A549 (cell line): ENCODE data around the gene SNX3. TPM values are rescaled to one million over a fixed set of nuclear protein-coding genes. Genes with fewer than 3 reads are reported as not detected.
"Not testable (repeated sequence)": the region's sequence is repeated elsewhere in the genome, so short reads cannot be mapped to it uniquely, and the experiment has no call there.

ENCODE experiments used
- ATAC-seq, 2 experiments: fragments of 200-7000 bp in 1 of 2; fragments of >200 bp in 1 of 2; cut with Nextera tagmentation in 1 of 2; cut with Tn5 transposase in 1 of 2; 3 replicates each; pipeline versions ENCODE4 v1.8.0 to v1.9.1; 2018 to 2020; ENCODE audit warnings: mild to moderate bottlenecking in 1 of 2, moderate library complexity in 1 of 2
- CTCF ChIA-PET: fragments of 300-600 bp; sonication (Branson Sonifier 250); formaldehyde crosslinking; extraction: SDS; loops from one replicate; lab custom pipeline; 2021; ENCODE audit warnings: antibody characterized with exemption, inconsistent platforms; lab: Yijun Ruan, JAX
- POLR2A ChIA-PET: fragments of 350-600 bp; formaldehyde crosslinking; extraction: SDS; loops from one replicate; lab custom pipeline; 2021; ENCODE audit warnings: antibody characterized with exemption, inconsistent platforms; lab: Yijun Ruan, JAX
- DNase-seq, 2 experiments: peaks; one replicate each; pipeline versions ENCODE4 v3.0.0 to v3.0.0-alpha.2; 2011 to 2016; ENCODE audit warnings: low read depth in 1 of 2, low spot score in 1 of 2
- FAIRE-seq: peaks from 2 replicates; lab custom pipeline; 2011; peaks lifted over from hg19 to GRCh38; lab: Jason Lieb, UNC
- H3K27ac ChIP-seq, 2 experiments: fragments of >200 bp; sonication (Bioruptor Twin); formaldehyde crosslinking; 3 replicates each; pipeline ENCODE4 v1.5.1; 2016 to 2017
- H3K4me1 ChIP-seq: fragments of >200 bp; sonication (Bioruptor Twin); formaldehyde crosslinking; 3 replicates; pipeline ENCODE4 v1.6.1; 2016
- H3K4me2 ChIP-seq: fragments of >200 bp; sonication (Bioruptor Twin); formaldehyde crosslinking; 3 replicates; pipeline ENCODE4 v1.6.1; 2016
- H3K4me3 ChIP-seq: fragments of >200 bp; sonication (Bioruptor Twin); formaldehyde crosslinking; 3 replicates; pipeline ENCODE4 v1.5.1; 2016
- H3K9me3 ChIP-seq: fragments of >200 bp; sonication (Bioruptor Twin); formaldehyde crosslinking; 3 replicates; pipeline ENCODE4 v1.6.1; 2016
- BHLHE40 ChIP-seq: IDR thresholded peaks from 2 replicates; pipeline ENCODE4 v1.6.1; 2012; ENCODE audit warnings: low read depth, low read length, inconsistent platforms
- CBX8 ChIP-seq: fragments of 200-600 bp; sonication (generic); IDR thresholded peaks from 2 replicates; pipeline ENCODE4 v1.6.1; 2016
- EP300 ChIP-seq, 2 experiments: fragments of >200 bp; sonication (Bioruptor Twin); formaldehyde crosslinking; IDR thresholded peaks; 2 replicates in 1 of 2; 3 replicates in 1 of 2; pipeline ENCODE4 v1.6.1; 2016 to 2017
- FOSB ChIP-seq: fragments of 250-450 bp; sonication (Bioruptor Pico); IDR thresholded peaks from 2 replicates; pipeline ENCODE4 v1.5.0; 2020; ENCODE audit warnings: mild to moderate bottlenecking, moderate library complexity
- HOXA7 ChIP-seq: fragments of 250-450 bp; sonication (Bioruptor Pico); IDR thresholded peaks from 2 replicates; pipeline ENCODE4 v1.5.0; 2020; ENCODE audit warnings: mild to moderate bottlenecking, moderate library complexity
- HOXB5 ChIP-seq: fragments of 250-450 bp; sonication (Bioruptor Pico); IDR thresholded peaks from 2 replicates; pipeline ENCODE4 v1.5.0; 2020; ENCODE audit warnings: mild to moderate bottlenecking, moderate library complexity
- NR3C1 ChIP-seq: fragments of >200 bp; sonication (Bioruptor Twin); formaldehyde crosslinking; IDR thresholded peaks from 3 replicates; pipeline ENCODE4 v1.6.1; 2017
- RARB ChIP-seq: fragments of 250-450 bp; sonication (Bioruptor Pico); IDR thresholded peaks from 2 replicates; pipeline ENCODE4 v1.8.0; 2021; ENCODE audit warnings: mild to moderate bottlenecking, moderate library complexity
- RFX5 ChIP-seq: fragments of 450-650 bp; IDR thresholded peaks from 2 replicates; pipeline ENCODE4 v1.7.1; 2014; ENCODE audit warnings: antibody characterized with exemption, mild to moderate bottlenecking, moderate library complexity
- RNF2 ChIP-seq: fragments of 200-600 bp; sonication (generic); IDR thresholded peaks from 2 replicates; pipeline ENCODE4 v1.6.1; 2016; ENCODE audit warnings: low read depth, mild to moderate bottlenecking, antibody characterized with exemption, moderate library complexity, borderline replicate concordance
- SMC3 ChIP-seq: fragments of >200 bp; sonication (Bioruptor Twin); formaldehyde crosslinking; IDR thresholded peaks from 3 replicates; pipeline ENCODE4 v1.6.1; 2018; ENCODE audit warnings: inconsistent platforms
- SREBF2 ChIP-seq: fragments of 450-650 bp; IDR thresholded peaks from 2 replicates; pipeline ENCODE4 v1.6.1; 2014; ENCODE audit warnings: mild to moderate bottlenecking, moderate library complexity
- TP53 ChIP-seq: fragments of 250-450 bp; sonication (Bioruptor Pico); IDR thresholded peaks from 2 replicates; pipeline ENCODE4 v1.5.0; 2021; ENCODE audit warnings: mild to moderate bottlenecking, moderate library complexity
- ZFP36 ChIP-seq: fragments of 450-650 bp; IDR thresholded peaks from 2 replicates; pipeline ENCODE4 v1.6.1; 2014; ENCODE audit warnings: borderline replicate concordance; ENCODE audit not compliant: partially characterized antibody
- ZNF302 ChIP-seq: fragments of 250-450 bp; sonication (Bioruptor Pico); IDR thresholded peaks from 2 replicates; pipeline ENCODE4 v1.9.0; 2021; ENCODE audit warnings: inconsistent platforms, mild to moderate bottlenecking, moderate library complexity
- WGBS: methylation state at CpG from one replicate; pipeline ENCODE4 v1.1.6; 2017; ENCODE audit errors: missing lambda C conversion rate; 5-methylcytosine and 5-hydroxymethylcytosine counted together
- polyA plus RNA-seq, 4 experiments: library from polyadenylated mRNA; depleted of rRNA in 3 of 4; stranded (reverse); fragments of >200 nt; fragmentation: RNase III in 1 of 4; extraction: RNeasy Plus Mini Kit Qiagen cat#74134 plus additional on column Dnase treatment in 1 of 4; gene quantifications; 2 replicates in 3 of 4; 3 replicates in 1 of 4; pipeline ENCODE4 v1.2.3, GENCODE V29; 2011 to 2017
- TF ChIP-seq, protein P1 (sequence below): IDR thresholded peaks from 2 replicates; pipeline ENCODE4 v1.6.1; 2012; ENCODE audit warnings: low read depth, borderline replicate concordance
- TF ChIP-seq, protein P2 (sequence below): fragments of 450-650 bp; IDR thresholded peaks from 2 replicates; pipeline ENCODE4 v1.6.1; 2014; ENCODE audit warnings: antibody characterized with exemption
- TF ChIP-seq, protein P3 (sequence below): fragments of 150-350 bp; IDR thresholded peaks from 2 replicates; pipeline ENCODE4 v1.6.1; 2014; ENCODE audit warnings: low read depth, mild to moderate bottlenecking, low read length
- TF ChIP-seq, protein P4 (sequence below): fragments of >200 bp; sonication (Bioruptor Twin); formaldehyde crosslinking; IDR thresholded peaks from 2 replicates; pipeline ENCODE4 v1.6.1; 2016
- TF ChIP-seq, protein P5 (sequence below): IDR thresholded peaks from 2 replicates; pipeline ENCODE4 v1.6.1; 2012
- TF ChIP-seq, protein P6 (sequence below): fragments of 200-600 bp; sonication (generic); IDR thresholded peaks from 2 replicates; pipeline ENCODE4 v1.6.1; 2016; ENCODE audit warnings: antibody characterized with exemption, mild to moderate bottlenecking, moderate library complexity

SNX3 gene
- polyA plus RNA-seq, 2 of the 4 experiments (the other 2 are of a cell fraction), result 106 to 214 TPM

DNA sequence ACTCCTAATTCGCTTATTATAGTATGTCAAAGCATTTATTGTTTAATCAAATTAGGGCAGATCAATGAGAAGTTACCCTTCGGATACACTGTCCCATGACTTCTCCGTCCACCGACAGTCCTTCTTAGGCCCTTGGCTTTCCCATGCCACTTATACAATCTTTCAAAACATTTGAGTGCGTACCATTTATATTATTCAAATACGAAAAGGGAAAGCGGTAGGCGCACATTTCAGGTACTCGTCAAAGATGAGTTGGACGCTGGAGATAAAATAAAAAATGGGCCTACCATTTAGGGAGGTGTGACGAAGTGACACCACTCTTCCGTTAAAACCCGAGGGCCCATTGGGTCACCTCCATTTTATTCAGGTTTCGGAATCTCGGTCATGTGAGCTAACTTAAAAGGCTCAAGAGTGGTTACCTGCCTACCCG, 33.5 kb upstream of the SNX3 start:
- Histone ChIP-seq H3K4me3 (peak overlapping the region; percentile 83), H3K4me2 (peak overlapping the region; percentile 88), H3K9me3 (no peaks in the 10 kb centered on the region), H3K27ac (peak overlapping the region; percentile 96 to 98), H3K4me1 (peaks cover 6% of the 10 kb centered on the region; the same call in 1 of the 3 replicates)
- ATAC-seq, result peak; percentile 63 to 81
- FAIRE-seq, result no peak
- 21% methylated on average over 16 of the region's 16 CpGs for whole genome bisulfite sequencing
- TF ChIP-seq HOXA7 (no peak), RFX5 (no peak), NR3C1 (no peak)
- TF ChIP-seq, protein P1, sequence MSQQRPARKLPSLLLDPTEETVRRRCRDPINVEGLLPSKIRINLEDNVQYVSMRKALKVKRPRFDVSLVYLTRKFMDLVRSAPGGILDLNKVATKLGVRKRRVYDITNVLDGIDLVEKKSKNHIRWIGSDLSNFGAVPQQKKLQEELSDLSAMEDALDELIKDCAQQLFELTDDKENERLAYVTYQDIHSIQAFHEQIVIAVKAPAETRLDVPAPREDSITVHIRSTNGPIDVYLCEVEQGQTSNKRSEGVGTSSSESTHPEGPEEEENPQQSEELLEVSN, result 0 out of 2 replicates have a peak, but pooled peaks have one; percentile 31
- TF ChIP-seq, protein P2, sequence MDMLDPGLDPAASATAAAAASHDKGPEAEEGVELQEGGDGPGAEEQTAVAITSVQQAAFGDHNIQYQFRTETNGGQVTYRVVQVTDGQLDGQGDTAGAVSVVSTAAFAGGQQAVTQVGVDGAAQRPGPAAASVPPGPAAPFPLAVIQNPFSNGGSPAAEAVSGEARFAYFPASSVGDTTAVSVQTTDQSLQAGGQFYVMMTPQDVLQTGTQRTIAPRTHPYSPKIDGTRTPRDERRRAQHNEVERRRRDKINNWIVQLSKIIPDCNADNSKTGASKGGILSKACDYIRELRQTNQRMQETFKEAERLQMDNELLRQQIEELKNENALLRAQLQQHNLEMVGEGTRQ, result peak; percentile 24; the same call in 1 of the 2 replicates
- ChIA-PET POLR2A (interaction anchor here (0.6 to 2.4 kb wide), 2 partner anchors 33 to 243 kb away, joined by 3 to 16 read pairs; partner anchors contain the start of gene SNX3), CTCF (interaction anchor here (0.7 kb wide), 1 partner anchor 1315 kb away, joined by 3 read pairs; no protein-coding TSS in a partner anchor)
- DNase-seq, result no peak

DNA sequence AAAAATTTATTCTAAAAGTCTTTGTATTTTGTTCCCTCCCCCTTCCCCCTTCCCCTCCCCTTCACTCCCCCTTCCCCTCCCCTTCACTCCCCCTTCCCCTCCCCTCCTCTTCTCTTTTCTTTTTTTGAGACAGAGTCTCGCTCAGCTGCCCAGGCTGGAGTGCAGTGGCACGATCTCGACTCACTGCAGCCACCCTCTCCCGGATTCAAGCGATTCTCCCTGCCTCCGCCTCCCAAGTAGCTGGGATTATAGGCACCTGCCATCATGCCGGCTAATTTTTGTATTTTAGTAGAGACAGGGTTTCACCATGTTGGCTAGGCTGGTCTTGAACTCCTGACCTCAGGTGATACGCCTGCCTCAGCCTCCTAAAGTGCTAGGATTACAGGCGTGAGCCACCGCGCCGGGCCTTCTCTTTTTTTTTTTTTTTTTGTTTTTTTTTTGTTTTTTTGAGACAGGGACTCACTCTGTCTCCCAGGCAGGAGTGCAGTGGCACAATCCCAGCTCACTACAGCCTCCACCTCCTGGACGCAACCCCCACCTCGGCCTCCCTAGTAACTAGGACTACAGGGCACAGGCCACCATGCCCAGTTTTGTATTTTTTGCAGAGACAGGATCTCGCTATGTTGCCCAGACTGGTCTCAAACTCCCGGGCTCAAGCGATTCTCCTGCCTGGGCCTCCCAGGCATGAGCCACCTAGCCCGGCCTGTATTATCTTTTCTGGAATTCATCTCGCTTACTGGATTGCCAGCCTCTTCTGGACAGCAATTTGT, 32.9 kb upstream of the SNX3 start:
- H3K27ac ChIP-seq, result peak overlapping the region; percentile 96 to 98
- DNase-seq, result no peak
- 85% methylated on average over 19 of the region's 19 CpGs for WGBS
- ATAC-seq, result no peak
- CTCF ChIA-PET, result no interaction called here
- TF ChIP-seq TP53 (CRISPR knock-in tag) (no peak), ZFP36 (no peak), RNF2 (no peak), SREBF2 (no peak), RARB (no peak), SMC3 (no peak), BHLHE40 (no peak), HOXB5 (CRISPR knock-in tag) (no peak), HOXA7 (no peak), CBX8 (no peak), FOSB (CRISPR knock-in tag) (no peak), EP300 (IDR thresholded peaks at IDR 0.05) (no peak), ZNF302 (no peak)
- TF ChIP-seq, protein P3, sequence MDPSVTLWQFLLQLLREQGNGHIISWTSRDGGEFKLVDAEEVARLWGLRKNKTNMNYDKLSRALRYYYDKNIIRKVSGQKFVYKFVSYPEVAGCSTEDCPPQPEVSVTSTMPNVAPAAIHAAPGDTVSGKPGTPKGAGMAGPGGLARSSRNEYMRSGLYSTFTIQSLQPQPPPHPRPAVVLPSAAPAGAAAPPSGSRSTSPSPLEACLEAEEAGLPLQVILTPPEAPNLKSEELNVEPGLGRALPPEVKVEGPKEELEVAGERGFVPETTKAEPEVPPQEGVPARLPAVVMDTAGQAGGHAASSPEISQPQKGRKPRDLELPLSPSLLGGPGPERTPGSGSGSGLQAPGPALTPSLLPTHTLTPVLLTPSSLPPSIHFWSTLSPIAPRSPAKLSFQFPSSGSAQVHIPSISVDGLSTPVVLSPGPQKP, result no peak
- TF ChIP-seq, protein P4, sequence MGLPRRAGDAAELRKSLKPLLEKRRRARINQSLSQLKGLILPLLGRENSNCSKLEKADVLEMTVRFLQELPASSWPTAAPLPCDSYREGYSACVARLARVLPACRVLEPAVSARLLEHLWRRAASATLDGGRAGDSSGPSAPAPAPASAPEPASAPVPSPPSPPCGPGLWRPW, result no peak
- TF ChIP-seq, protein P5, sequence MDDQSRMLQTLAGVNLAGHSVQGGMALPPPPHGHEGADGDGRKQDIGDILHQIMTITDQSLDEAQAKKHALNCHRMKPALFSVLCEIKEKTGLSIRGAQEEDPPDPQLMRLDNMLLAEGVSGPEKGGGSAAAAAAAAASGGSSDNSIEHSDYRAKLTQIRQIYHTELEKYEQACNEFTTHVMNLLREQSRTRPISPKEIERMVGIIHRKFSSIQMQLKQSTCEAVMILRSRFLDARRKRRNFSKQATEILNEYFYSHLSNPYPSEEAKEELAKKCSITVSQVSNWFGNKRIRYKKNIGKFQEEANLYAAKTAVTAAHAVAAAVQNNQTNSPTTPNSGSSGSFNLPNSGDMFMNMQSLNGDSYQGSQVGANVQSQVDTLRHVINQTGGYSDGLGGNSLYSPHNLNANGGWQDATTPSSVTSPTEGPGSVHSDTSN, result no peak
- TF ChIP-seq, protein P6, sequence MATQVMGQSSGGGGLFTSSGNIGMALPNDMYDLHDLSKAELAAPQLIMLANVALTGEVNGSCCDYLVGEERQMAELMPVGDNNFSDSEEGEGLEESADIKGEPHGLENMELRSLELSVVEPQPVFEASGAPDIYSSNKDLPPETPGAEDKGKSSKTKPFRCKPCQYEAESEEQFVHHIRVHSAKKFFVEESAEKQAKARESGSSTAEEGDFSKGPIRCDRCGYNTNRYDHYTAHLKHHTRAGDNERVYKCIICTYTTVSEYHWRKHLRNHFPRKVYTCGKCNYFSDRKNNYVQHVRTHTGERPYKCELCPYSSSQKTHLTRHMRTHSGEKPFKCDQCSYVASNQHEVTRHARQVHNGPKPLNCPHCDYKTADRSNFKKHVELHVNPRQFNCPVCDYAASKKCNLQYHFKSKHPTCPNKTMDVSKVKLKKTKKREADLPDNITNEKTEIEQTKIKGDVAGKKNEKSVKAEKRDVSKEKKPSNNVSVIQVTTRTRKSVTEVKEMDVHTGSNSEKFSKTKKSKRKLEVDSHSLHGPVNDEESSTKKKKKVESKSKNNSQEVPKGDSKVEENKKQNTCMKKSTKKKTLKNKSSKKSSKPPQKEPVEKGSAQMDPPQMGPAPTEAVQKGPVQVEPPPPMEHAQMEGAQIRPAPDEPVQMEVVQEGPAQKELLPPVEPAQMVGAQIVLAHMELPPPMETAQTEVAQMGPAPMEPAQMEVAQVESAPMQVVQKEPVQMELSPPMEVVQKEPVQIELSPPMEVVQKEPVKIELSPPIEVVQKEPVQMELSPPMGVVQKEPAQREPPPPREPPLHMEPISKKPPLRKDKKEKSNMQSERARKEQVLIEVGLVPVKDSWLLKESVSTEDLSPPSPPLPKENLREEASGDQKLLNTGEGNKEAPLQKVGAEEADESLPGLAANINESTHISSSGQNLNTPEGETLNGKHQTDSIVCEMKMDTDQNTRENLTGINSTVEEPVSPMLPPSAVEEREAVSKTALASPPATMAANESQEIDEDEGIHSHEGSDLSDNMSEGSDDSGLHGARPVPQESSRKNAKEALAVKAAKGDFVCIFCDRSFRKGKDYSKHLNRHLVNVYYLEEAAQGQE, result no peak
- TF ChIP-seq, all 56 proteins: peak for 0
- POLR2A ChIA-PET, result interaction anchor here (2.4 kb wide), 1 partner anchor 32 kb away, joined by 16 read pairs; the partner anchor contains the start of gene SNX3
- H3K9me3 ChIP-seq, result no peaks in the 10 kb centered on the region
- H3K4me1 ChIP-seq, result peaks cover 6% of the 10 kb centered on the region; the same call in 1 of the 3 replicates
- H3K4me2 ChIP-seq, result peak overlapping the region; percentile 88
- H3K4me3 ChIP-seq, result peak overlapping the region; percentile 83
- no peak for FAIRE-seq

DNA sequence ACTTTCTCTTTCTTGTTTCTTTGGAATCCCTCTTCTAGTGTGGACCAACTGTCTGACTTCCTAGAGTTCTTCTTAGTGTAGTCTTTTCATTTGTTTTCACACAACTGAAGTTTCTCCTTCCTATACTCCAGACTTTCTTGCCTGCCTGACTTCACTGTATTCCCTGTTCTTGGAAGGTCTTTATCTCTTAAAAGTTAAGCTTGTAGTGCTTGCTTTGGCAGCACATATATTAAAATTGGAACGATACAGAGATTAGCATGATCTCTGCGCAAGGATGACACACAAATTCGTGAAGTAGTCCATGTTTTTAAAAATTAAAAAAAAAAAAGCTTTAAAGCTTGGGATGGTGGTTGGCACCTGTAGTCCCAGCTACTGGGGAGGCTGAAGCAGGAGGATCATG, 31.7 kb upstream of the SNX3 start:
- CTCF ChIA-PET, result interaction anchor here (0.6 kb wide), 1 partner anchor 53 kb away, joined by 3 read pairs; no protein-coding TSS in a partner anchor

More for the DNA sequence above, 31.7 kb upstream of the SNX3 start:
- H3K9me3 ChIP-seq, H3K27ac ChIP-seq, H3K4me1 ChIP-seq, H3K4me3 ChIP-seq, POLR2A ChIA-PET, FAIRE-seq, H3K4me2 ChIP-seq, DNase-seq, ATAC-seq: not testable (repeated sequence)
- 100% methylated on average over 3 of the region's 3 CpGs for WGBS
